HCT116 (cell line): Measurements from ENCODE around the gene GIT2. TPM values are rescaled to one million over a fixed set of nuclear protein-coding genes. Genes with fewer than 3 reads are reported as not detected.

Experiments used
- ATAC-seq: fragments of 200-7000 bp; cut with Tn5 transposase; 2 replicates; pipeline ENCODE4 v1.9.1; 2020; ENCODE audit warnings: mild to moderate bottlenecking, moderate library complexity
- BruUV-seq: library from RNA; stranded (reverse); fragments of 400-500 nt; replicated peaks from 2 replicates; lab custom pipeline; 2021; lab: Mats Ljungman, UMichigan
- CTCF ChIA-PET: fragments of 300-600 bp; sonication (Branson Sonifier 250); formaldehyde crosslinking; loops from one replicate; lab custom pipeline; 2021; ENCODE audit warnings: antibody characterized with exemption; lab: Charles Lee
- POLR2A ChIA-PET: fragments of 300-600, 350-600 bp; sonication (Branson Sonifier 250); formaldehyde crosslinking; loops from one replicate; lab custom pipeline; 2021; ENCODE audit warnings: antibody characterized with exemption; lab: Charles Lee
- RAD21 ChIA-PET, 2 experiments: fragments of 300-600 bp; sonication (Branson Sonifier 250); formaldehyde crosslinking; loops; one replicate each; lab custom pipeline; 2023; ENCODE audit warnings: low total read pairs in 2 of 2; ENCODE audit not compliant: uncharacterized antibody in 2 of 2, unreplicated experiment in 2 of 2, low non-redundant PET in 1 of 2; lab: Charles Lee
- DNase-seq: peaks from one replicate; pipeline ENCODE4 v3.0.0-alpha.2; 2010; ENCODE audit warnings: low read depth, low spot score
- H2AFZ ChIP-seq: fragments of 200-600 bp; shearing (Covaris generic), sonication (generic); 2 replicates; pipeline ENCODE4 v1.6.1; 2017; ENCODE audit warnings: low read depth, mixed run types, mixed read lengths, antibody characterized with exemption, low read length; ENCODE audit not compliant: poor library complexity, severe bottlenecking
- H3K27ac ChIP-seq: 2 replicates; pipeline ENCODE4 v1.5.1; 2012; ENCODE audit warnings: low read depth, low read length
- H3K27me3 ChIP-seq: fragments of 200-600 bp; sonication (generic); 2 replicates; pipeline ENCODE4 v1.6.1; 2016; ENCODE audit warnings: mixed run types, low read length, mixed read lengths; ENCODE audit not compliant: insufficient read depth
- H3K36me3 ChIP-seq, 2 experiments: fragments of 200-500 bp in 1 of 2; fragments of 200-600 bp in 1 of 2; sonication (Bioruptor generic) in 1 of 2; sonication (generic) in 1 of 2; 2 replicates each; pipeline versions ENCODE4 v1.5.1 to v1.6.1; 2014 to 2016; ENCODE audit warnings: low read length in 2 of 2, inconsistent platforms in 1 of 2, mixed read lengths in 1 of 2, mixed run types in 1 of 2; ENCODE audit not compliant: insufficient read depth in 2 of 2, control insufficient read depth in 1 of 2
- H3K4me1 ChIP-seq, 2 experiments: fragments of 200-600 bp in 1 of 2; sonication (generic) in 1 of 2; 2 replicates each; pipeline versions ENCODE4 v1.5.1 to v1.6.1; 2012 to 2017; ENCODE audit warnings: low read length in 2 of 2, inconsistent platforms in 1 of 2, mild to moderate bottlenecking in 1 of 2, mixed read lengths in 1 of 2, mixed run types in 1 of 2, moderate library complexity in 1 of 2; ENCODE audit not compliant: insufficient read depth in 2 of 2, control insufficient read depth in 1 of 2
- H3K4me2 ChIP-seq: fragments of 200-600 bp; sonication (generic); 2 replicates; pipeline ENCODE4 v1.6.1; 2017; ENCODE audit warnings: mixed run types, low read length, mixed read lengths
- H3K4me3 ChIP-seq, 2 experiments: fragments of 200-600 bp in 1 of 2; sonication (generic) in 1 of 2; replicated peaks in 1 of 2; 2 replicates each; pipeline ENCODE4 v1.5.1; 2011 to 2016; ENCODE audit warnings: low read length in 2 of 2, control low read depth in 1 of 2, low read depth in 1 of 2, mild to moderate bottlenecking in 1 of 2, mixed read lengths in 1 of 2, mixed run types in 1 of 2
- H3K79me2 ChIP-seq: fragments of 200-600 bp; sonication (generic); 2 replicates; pipeline ENCODE4 v1.6.1; 2017; ENCODE audit warnings: mild to moderate bottlenecking, mixed run types, low read length, moderate library complexity, mixed read lengths; ENCODE audit not compliant: insufficient read depth
- H3K9ac ChIP-seq: fragments of 200-600 bp; sonication (generic); 2 replicates; pipeline ENCODE4 v1.6.1; 2016; ENCODE audit warnings: low read length, mixed read lengths
- H3K9me2 ChIP-seq: fragments of 200-600 bp; sonication (generic), shearing (Covaris generic); 2 replicates; pipeline ENCODE4 v1.6.1; 2017; ENCODE audit warnings: mixed run types, mild to moderate bottlenecking, moderate library complexity; ENCODE audit not compliant: insufficient read depth
- H3K9me3 ChIP-seq, 2 experiments: fragments of 200-500 bp in 1 of 2; fragments of 200-600 bp in 1 of 2; sonication (Bioruptor generic) in 1 of 2; sonication (generic) in 1 of 2; 2 replicates each; pipeline ENCODE4 v1.6.1; 2014 to 2017; ENCODE audit warnings: low read length in 2 of 2, mixed read lengths in 2 of 2, inconsistent platforms in 1 of 2, low read depth in 1 of 2, mild to moderate bottlenecking in 1 of 2, mixed run types in 1 of 2, moderate library complexity in 1 of 2; ENCODE audit not compliant: control insufficient read depth in 1 of 2, insufficient read depth in 1 of 2
- H4K20me1 ChIP-seq: fragments of 200-600 bp; sonication (generic), shearing (Covaris generic); 2 replicates; pipeline ENCODE4 v1.6.1; 2017; ENCODE audit warnings: mixed run types, mild to moderate bottlenecking, moderate library complexity; ENCODE audit not compliant: insufficient read depth
- EGR1 ChIP-seq: IDR thresholded peaks from 2 replicates; pipeline ENCODE4 v1.6.1; 2012; ENCODE audit warnings: low read depth
- JUND ChIP-seq: IDR thresholded peaks from 2 replicates; pipeline ENCODE4 v1.6.1; 2012
- MAX ChIP-seq: IDR thresholded peaks from 2 replicates; pipeline ENCODE4 v1.6.1; 2012
- ZBTB33 ChIP-seq: IDR thresholded peaks from 2 replicates; pipeline ENCODE4 v1.6.1; 2011; ENCODE audit warnings: mild to moderate bottlenecking, low read length, moderate library complexity; ENCODE audit not compliant: insufficient replicate concordance; ENCODE audit errors: extremely low read depth
- intact Hi-C: fragments of 100-400 bp; cut with micrococcal nuclease; formaldehyde crosslinking; loops from 2 replicates; pipeline ENCODE4 v1.10.0; 2022
- total RNA-seq: library from RNA; stranded (reverse); gene quantifications from one replicate; pipeline ENCODE4 v1.2.1, GENCODE V29; 2021; ENCODE audit not compliant: unreplicated experiment

GIT2 gene
- total RNA-seq, 1 experiment from 2014 or later: 21.5 TPM

- RAD21 ChIA-PET: no interaction called here
- Histone ChIP-seq H3K27me3 (no peaks in the 10 kb centered on the region), H3K79me2 (peaks cover 27% of the 10 kb centered on the region), H3K4me2 (peak overlapping the region; percentile 95; the same call in 1 of the 2 replicates), H3K27ac (no peak overlapping the region), H4K20me1 (no peaks in the 10 kb centered on the region), H3K4me1 (peaks cover 9 to 33% of the 10 kb centered on the region in 2 experiments), H3K9ac (no peak overlapping the region), H3K9me3 (no peaks in the 10 kb centered on the region), H3K4me3 (no peak overlapping the region), H3K9me2 (no peaks in the 10 kb centered on the region), H3K36me3 (no peaks in the 10 kb centered on the region), H2AFZ (no peak overlapping the region)
- TF ChIP-seq ZBTB33 (no peak), JUND (no peak)
- no TSS peak for BruUV-seq
- CTCF ChIA-PET: interaction anchor here (0.6 kb wide), 1 partner anchor 160 kb away, joined by 3 read pairs; no protein-coding TSS in a partner anchor
- POLR2A ChIA-PET: no interaction called here
- intact Hi-C loops: loop anchor here (2.0 kb wide), 1 partner anchor 77 kb away; no protein-coding TSS in a partner anchor
- ATAC-seq (no peak), DNase-seq (no peak)
Measured at GRCh38 chr12:109881752-109882151, 114.4 kb downstream of the GIT2 start.

DNA sequence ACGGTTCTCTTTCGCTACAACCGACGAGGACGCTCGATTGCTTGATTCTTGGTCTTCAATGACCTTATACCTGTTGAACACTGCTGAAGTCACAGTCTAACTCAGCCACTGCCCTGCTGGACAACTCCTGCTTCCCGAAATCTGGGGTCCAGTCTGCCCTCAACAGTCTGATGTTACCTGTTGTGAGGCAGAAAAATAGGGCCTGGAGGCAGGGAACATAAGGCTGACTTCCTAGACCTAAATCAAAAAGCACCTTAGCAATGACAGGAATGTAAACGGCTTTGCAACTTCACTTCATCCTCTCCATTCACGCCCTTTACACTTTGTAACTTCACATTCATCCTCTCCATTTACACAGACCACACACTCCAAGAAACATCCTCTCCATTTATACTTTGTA is 115.2 kb downstream of the GIT2 start:
- Histone ChIP-seq H3K27me3 (no peaks in the 10 kb centered on the region), H2AFZ (peak overlapping the region; percentile 82), H3K4me2 (peak overlapping the region; percentile 95), H4K20me1 (no peaks in the 10 kb centered on the region), H3K27ac (no peak overlapping the region; the same call in 1 of the 2 replicates), H3K9ac (peak overlapping the region; percentile 63), H3K79me2 (peaks cover 27% of the 10 kb centered on the region), H3K9me2 (no peaks in the 10 kb centered on the region), H3K4me1 (peaks cover 10 to 34% of the 10 kb centered on the region in 2 experiments), H3K4me3 (peak overlapping the region; percentile 53 to 79), H3K36me3 (no peaks in the 10 kb centered on the region), H3K9me3 (no peaks in the 10 kb centered on the region)
- POLR2A ChIA-PET: no interaction called here
- RAD21 ChIA-PET: no interaction called here
- intact Hi-C loops: loop anchor here (2.0 kb wide), 1 partner anchor 76 kb away; no protein-coding TSS in a partner anchor
- TSS peak; percentile 69 for BruUV-seq
- TF ChIP-seq MAX: no peak
- no peak for TF ChIP-seq EGR1
- CTCF ChIA-PET: interaction anchor here (0.6 kb wide), 1 partner anchor 160 kb away, joined by 3 read pairs; no protein-coding TSS in a partner anchor
- ATAC-seq (peak; percentile 1; the same call in 1 of the 2 replicates), DNase-seq (no peak)
